ENCODE results near the gene FETUB. TPM values are rescaled to one million over a fixed set of nuclear protein-coding genes. Genes with fewer than 3 reads are reported as not detected.

The FETUB gene
- total and polyA plus RNA-seq, 2 of the 4 experiments (the other 2 are of a cell fraction) = not detected

- in situ Hi-C loops (cut with MboI; ENCODE audit: low sequenced_read_pairs) = no loop called here
- POLR2A ChIA-PET (ENCODE audit: unreplicated experiment) = no interaction called here
These were observed 46.3 kb upstream of the FETUB start for GRCh38 chr3:186593862-186594261.

More at GRCh38 chr3:186593862-186594261, 46.3 kb upstream of the FETUB start:
- H3K4ac ChIP-seq (ENCODE audit: low read depth, low read length) = no peak overlapping the region
- H2BK20ac ChIP-seq (ENCODE audit: low read depth, low read length) = no peak overlapping the region
- ATAC-seq (ENCODE audit: low read depth) = no peak
- H3K14ac ChIP-seq (replicated peaks; ENCODE audit: low read depth, low read length) = no peak overlapping the region
- H4K8ac ChIP-seq (ENCODE audit: low read depth in 2 of 2, low read length in 2 of 2) = no peak overlapping the region
- CTCF ChIA-PET = interaction anchor here (2.6 kb wide), 1 partner anchor 22 kb away, joined by 12 read pairs; no protein-coding TSS in a partner anchor
- H4K20me1 ChIP-seq (ENCODE audit: insufficient read depth, low read length) = no peaks in the 10 kb centered on the region
- no peak for DNase-seq
- H4K91ac ChIP-seq (ENCODE audit: insufficient read depth, low read depth, low read length) = no peak overlapping the region
- dilution Hi-C loops (cut with HindIII; ENCODE audit: low sequenced_read_pairs, unreplicated experiment) = no loop called here
- H3K4me3 ChIP-seq (ENCODE audit: insufficient read depth, low read depth, low read length) = no peak overlapping the region
- H2AFZ ChIP-seq (replicated peaks; ENCODE audit: low read length, poor library complexity) = no peak overlapping the region
- H3K27me3 ChIP-seq (ENCODE audit: control insufficient read depth, insufficient read depth, low read length) = peaks cover 3% of the 10 kb centered on the region; the same call in 1 of the 2 replicates
- 83% methylated on average over 1 of the region's 3 CpGs; no CpG with 5 or more reads in 1 of the 2 experiments for WGBS, 2 experiments (ENCODE audit: extremely low coverage in 2 of 2, insufficient read length in 1 of 2)
- no peak overlapping the region for H3K56ac ChIP-seq (ENCODE audit: extremely low read depth, insufficient read depth, low read length)
- H3K4me2 ChIP-seq (ENCODE audit: low read depth, low read length) = no peak overlapping the region
- H2BK120ac ChIP-seq (ENCODE audit: low read depth, low read length) = no peak overlapping the region
- no peaks in the 10 kb centered on the region for H3K79me1 ChIP-seq (ENCODE audit: low read depth in 1 of 2, low read length in 2 of 2)
- H2AK5ac ChIP-seq (ENCODE audit: low read depth, low read length) = no peak overlapping the region
- no peaks in the 10 kb centered on the region for H3K9me1 ChIP-seq (ENCODE audit: insufficient read depth, low read length)
- no peak overlapping the region for H2BK15ac ChIP-seq (ENCODE audit: low read depth, low read length)
- no peaks in the 10 kb centered on the region for H3K36me3 ChIP-seq (ENCODE audit: control insufficient read depth, insufficient read depth, low read length)
- TF ChIP-seq BHLHE40 (IDR thresholded peaks at IDR 0.05; ENCODE audit: low read depth, low read length) = no peak
- no peak for TF ChIP-seq MXI1 (IDR thresholded peaks at IDR 0.05; ENCODE audit: borderline replicate concordance, low read depth, low read length)
- TF ChIP-seq MAZ (IDR thresholded peaks at IDR 0.05; ENCODE audit: borderline replicate concordance, low read depth, low read length) = no peak
- no peak for TF ChIP-seq MAFK (IDR thresholded peaks at IDR 0.05; ENCODE audit: low read depth, low read length)
- no peak for TF ChIP-seq CTCF (conservative IDR thresholded peaks at IDR 0.05; ENCODE audit: low read depth, low read length)
- TF ChIP-seq CEBPB (IDR thresholded peaks at IDR 0.05; ENCODE audit: low read depth, low read length) = no peak
- no peak for TF ChIP-seq ELK1 (IDR thresholded peaks at IDR 0.05; ENCODE audit: borderline replicate concordance, low read depth, low read length)
- TF ChIP-seq RCOR1 (IDR thresholded peaks at IDR 0.05; ENCODE audit: insufficient replicate concordance, low read length) = no peak
- no peak for TF ChIP-seq FOS (IDR thresholded peaks at IDR 0.05; ENCODE audit: low read depth, low read length)
- TF ChIP-seq USF2 (IDR thresholded peaks at IDR 0.05; ENCODE audit: low read depth, low read length) = no peak
- H2BK5ac ChIP-seq (ENCODE audit: low read depth, low read length, poor library complexity, severe bottlenecking) = no peak overlapping the region
- H3K23ac ChIP-seq (ENCODE audit: low read depth, low read length) = no peak overlapping the region
- H3K4me1 ChIP-seq (ENCODE audit: control insufficient read depth, insufficient read depth, low read length) = no peaks in the 10 kb centered on the region
- intact Hi-C loops (cut with micrococcal nuclease) = no loop called here
- H3K18ac ChIP-seq (ENCODE audit: low read depth, low read length) = no peak overlapping the region
- H2AK9ac ChIP-seq (replicated peaks; ENCODE audit: low read depth, low read length, poor library complexity) = no peak overlapping the region
- BruUV-seq (replicated peaks) = no TSS peak
- no peak overlapping the region for H4K5ac ChIP-seq (ENCODE audit: low read depth, low read length)
- no peaks in the 10 kb centered on the region for H3K9me3 ChIP-seq (ENCODE audit: control insufficient read depth, insufficient read depth, low read length)
- no peak overlapping the region for H3K27ac ChIP-seq (ENCODE audit: insufficient read depth, low read length)
- H3K9ac ChIP-seq (ENCODE audit: low read depth, low read length) = no peak overlapping the region

Measured in IMR-90 (cell line).